GM12891 (cell line): ENCODE measurements around the gene B3GNT9.
A peak's percentile ranks its signal among the peaks of the same experiment; 100 is the strongest.

ENCODE experiments used
- DNase-seq: peaks from one replicate; pipeline ENCODE4 v3.0.0; 2011; ENCODE audit warnings: low spot score; ENCODE audit not compliant: insufficient read length
- FAIRE-seq: peaks from 2 replicates; lab custom pipeline; 2011; peaks lifted over from hg19 to GRCh38; lab: Jason Lieb, UNC
- PAX5 ChIP-seq: IDR thresholded peaks from 2 replicates; pipeline ENCODE4 v1.6.1; 2011; ENCODE audit warnings: low read length, moderate library complexity, mild to moderate bottlenecking; ENCODE audit not compliant: insufficient read depth, severe bottlenecking
- POLR2A ChIP-seq: IDR thresholded peaks from 2 replicates; pipeline ENCODE4 v1.6.1; 2011; ENCODE audit warnings: low read depth, low read length, control low read depth
- POLR2AphosphoS5 ChIP-seq: IDR thresholded peaks from 2 replicates; pipeline ENCODE4 v1.6.1; 2011; ENCODE audit warnings: low read depth, low read length, control low read depth
- POU2F2 ChIP-seq: IDR thresholded peaks from 2 replicates; pipeline ENCODE4 v1.6.1; 2011; ENCODE audit warnings: low read depth, mild to moderate bottlenecking, control low read depth, low read length, moderate library complexity
- SPI1 ChIP-seq: IDR thresholded peaks from 2 replicates; pipeline ENCODE4 v1.6.1; 2011; ENCODE audit warnings: low read depth, low read length, control low read depth
- TAF1 ChIP-seq: IDR thresholded peaks from 2 replicates; pipeline ENCODE4 v1.6.1; 2011; ENCODE audit warnings: low read depth, low read length, control low read depth

The B3GNT9 gene

DNA sequence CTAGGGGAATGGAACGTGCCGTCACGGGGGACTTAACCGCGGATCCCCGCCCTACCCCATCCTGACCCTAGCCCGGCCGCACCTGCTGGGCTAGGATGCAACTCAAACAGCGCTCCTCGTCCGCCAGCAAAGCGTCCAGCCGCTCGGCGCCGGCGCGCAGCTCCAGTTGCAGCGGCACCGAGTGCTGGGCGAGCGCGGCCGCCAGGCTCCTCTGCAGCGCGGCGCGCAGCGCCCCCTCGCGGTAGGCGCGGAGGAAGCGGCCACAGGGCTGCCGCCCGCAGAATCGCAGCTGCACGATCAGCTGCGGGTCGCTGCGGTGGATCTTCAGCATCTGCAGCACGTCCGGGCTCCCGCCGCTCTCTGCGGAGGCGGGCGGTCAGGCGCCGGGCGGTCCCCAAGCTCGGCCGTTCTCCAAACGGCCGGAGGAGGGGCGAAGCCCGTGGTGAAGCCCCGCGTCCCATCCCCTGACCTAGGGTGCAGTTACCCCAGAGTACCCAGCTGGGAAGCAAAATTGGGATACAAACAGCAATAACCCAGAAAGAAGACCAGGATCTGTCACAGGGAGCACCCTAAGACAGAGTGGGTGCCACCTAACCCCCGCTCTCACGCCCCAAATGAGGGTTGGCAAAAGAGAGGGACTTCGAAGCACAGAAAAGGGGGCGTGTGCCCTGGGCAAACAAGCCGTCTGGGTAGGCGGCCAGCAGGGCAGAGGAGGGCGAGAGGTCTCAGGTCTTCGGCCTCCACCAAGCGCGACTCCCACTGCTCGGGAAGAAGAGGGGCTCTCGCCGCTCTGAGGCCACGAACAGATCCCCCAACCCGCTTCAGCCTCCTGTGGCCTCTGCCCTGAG, 4.7 kb upstream of the B3GNT9 start:
- TF ChIP-seq SPI1 = peak; percentile 20; the same call in 1 of the 2 replicates
- no peak for TF ChIP-seq POLR2A
- DNase-seq = peak; percentile 89
- FAIRE-seq = peak; percentile 95

DNA sequence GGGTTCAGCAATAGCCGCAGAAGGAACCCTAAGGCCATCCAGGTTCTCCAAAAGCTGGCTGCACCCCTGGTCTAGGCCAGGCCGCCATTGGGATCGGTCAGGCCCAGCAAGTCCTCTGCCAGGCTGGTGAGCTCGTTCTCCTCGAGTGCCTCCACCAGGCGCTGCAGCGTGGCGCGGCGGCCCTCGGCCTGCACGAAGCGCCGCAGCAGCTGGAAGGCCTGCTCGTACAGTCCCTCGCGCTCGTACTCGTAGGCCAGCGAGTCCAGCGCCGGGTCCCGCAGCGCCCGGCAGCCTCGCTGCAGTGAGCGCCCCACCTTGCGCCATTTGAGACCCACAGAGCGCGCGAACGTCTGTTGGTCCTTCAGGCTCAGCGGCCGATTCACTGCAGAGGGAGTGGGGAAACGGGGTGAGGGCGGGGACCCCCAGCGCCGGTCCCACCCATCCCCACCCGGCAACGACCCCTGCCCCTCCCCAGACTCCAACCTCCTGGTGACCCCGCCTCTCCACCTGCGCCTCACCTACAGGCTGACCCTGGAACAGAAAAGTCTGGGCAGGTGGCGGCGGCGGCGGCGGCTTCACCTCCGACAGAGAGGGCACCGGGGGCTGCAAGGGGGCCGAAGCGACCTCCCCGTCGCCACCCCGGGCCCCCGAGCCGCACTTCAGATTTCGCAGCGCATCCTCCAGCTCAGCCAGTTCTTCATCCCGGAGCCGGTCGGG, 3.9 kb upstream of the B3GNT9 start:
- TF ChIP-seq POLR2AphosphoS5 (no peak), TAF1 (no peak), POU2F2 (no peak), POLR2A (no peak), SPI1 (no peak), PAX5 (no peak)
- no peak for FAIRE-seq
- no peak for DNase-seq

GRCh38 chr16:67151431-67152097, 766 bp upstream of the B3GNT9 start:
- FAIRE-seq = no peak
- no peak for TF ChIP-seq TAF1
- no peak for TF ChIP-seq POLR2A
- TF ChIP-seq POU2F2 = no peak
- TF ChIP-seq PAX5 = no peak
- no peak for TF ChIP-seq SPI1
- DNase-seq = no peak

DNA sequence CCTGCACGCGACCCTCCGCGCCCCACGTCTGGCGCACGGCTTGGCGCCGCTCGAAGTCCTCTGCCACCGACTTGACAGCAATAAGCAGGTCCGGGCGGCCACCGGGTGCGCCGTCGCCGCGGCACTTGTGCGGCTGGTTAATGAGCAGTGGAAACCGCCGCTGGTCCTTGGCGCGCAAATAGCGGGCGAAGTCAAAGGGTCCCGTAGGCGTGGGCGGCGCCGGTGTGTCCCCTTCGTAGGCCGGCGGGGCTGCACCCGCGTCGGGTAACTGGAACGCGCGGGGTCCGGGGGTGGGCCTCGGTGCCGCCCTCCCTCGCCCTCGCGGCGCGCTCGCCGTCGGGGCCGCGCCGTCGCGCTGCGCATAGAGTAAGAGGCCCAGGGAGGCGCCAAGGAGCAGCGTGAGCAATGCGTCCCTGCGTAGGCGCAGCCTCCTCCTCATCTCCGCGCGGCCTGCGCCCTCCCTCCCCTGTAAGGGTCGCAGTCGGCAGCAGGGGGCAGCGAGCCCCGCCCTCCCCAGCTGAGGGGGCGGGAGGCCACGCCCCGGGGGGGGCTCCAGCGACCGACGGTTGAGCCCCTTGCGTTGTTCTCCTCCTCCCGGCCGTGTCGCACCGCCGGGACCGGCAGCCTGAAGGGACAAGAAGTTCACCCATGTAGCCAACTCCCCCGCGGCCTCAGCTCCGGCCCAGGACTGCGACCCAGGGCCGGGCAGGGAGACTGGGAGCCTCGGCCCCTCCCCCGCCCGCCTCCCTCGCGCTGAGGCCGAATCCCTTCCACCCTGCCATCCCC, 558 bp downstream of the B3GNT9 start:
- no peak for TF ChIP-seq POU2F2
- no peak for TF ChIP-seq PAX5
- no peak for TF ChIP-seq SPI1
- no peak for TF ChIP-seq POLR2AphosphoS5
- TF ChIP-seq TAF1 = no peak
- no peak for TF ChIP-seq POLR2A
- FAIRE-seq (peak; percentile 26), DNase-seq (peak; percentile 75)

GRCh38 chr16:67149276-67150046, 1.3 kb downstream of the B3GNT9 start:
- DNase-seq = no peak
- TF ChIP-seq POU2F2 (no peak), POLR2AphosphoS5 (no peak), TAF1 (no peak), PAX5 (no peak), POLR2A (no peak), SPI1 (no peak)
- no peak for FAIRE-seq

DNA sequence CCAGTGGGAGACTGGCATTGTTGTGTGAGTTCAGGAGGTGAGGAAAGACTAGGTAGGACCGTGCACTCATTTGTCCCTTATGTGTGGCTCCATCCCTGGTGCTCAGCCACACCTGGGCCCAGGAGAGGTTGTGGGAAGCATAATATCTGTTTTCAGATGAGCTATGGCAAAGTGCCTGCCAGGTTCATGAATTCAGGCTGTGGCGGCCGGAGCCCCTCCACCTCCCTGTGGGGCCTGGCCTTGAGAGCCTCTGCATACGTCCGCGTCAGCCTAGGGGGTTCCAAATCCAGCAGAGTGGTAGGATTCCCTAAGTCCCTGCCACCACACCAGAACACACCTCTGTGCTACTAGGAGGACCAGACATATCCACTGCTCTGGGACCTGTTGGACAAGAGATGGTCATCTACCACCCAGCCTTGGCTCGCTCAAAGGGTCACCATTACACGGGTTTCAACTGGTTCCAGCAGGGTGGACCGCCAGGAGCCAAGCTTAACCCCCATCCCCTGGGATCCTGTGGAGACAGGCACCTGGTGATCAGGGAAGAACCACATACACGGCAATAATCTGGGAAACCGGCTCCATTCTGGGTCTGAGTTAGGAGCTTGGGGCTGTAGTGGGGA, 2.0 kb downstream of the B3GNT9 start:
- TF ChIP-seq SPI1 (no peak), TAF1 (no peak), POU2F2 (no peak), POLR2A (no peak), PAX5 (no peak), POLR2AphosphoS5 (no peak)
- FAIRE-seq (no peak), DNase-seq (no peak)

- DNase-seq (no peak), FAIRE-seq (no peak)
- no peak for TF ChIP-seq SPI1
- no peak for TF ChIP-seq TAF1
- TF ChIP-seq POLR2AphosphoS5 = no peak
- no peak for TF ChIP-seq POU2F2
- no peak for TF ChIP-seq PAX5
- no peak for TF ChIP-seq POLR2A
These were observed 2.6 kb downstream of the B3GNT9 start for GRCh38 chr16:67148221-67148620.

GRCh38 chr16:67147437-67148140, 3.2 kb downstream of the B3GNT9 start:
- FAIRE-seq (no peak), DNase-seq (no peak)
- no peak for TF ChIP-seq POLR2AphosphoS5
- TF ChIP-seq POU2F2 = no peak
- TF ChIP-seq POLR2A = no peak
- no peak for TF ChIP-seq SPI1
- no peak for TF ChIP-seq TAF1
- TF ChIP-seq PAX5 = no peak
